Dendritic cell treated with granulocyte-macrophage colony-stimulating factor and Interleukin-4, amounts not matched to agents 40 ng/mL and 50 ng/mL, for 4 days (primary cell): ENCODE data around the gene TBC1D23.
"Not testable (repeated sequence)": the region's sequence is repeated elsewhere in the genome, so short reads cannot be mapped to it uniquely, and the experiment has no call there.

Source experiments
- H3K27ac Mint-ChIP-seq: one replicate; pipeline ENCODE4 v1.8.0; 2022; ENCODE audit warnings: mild to moderate bottlenecking, mixed read lengths
- H3K27me3 Mint-ChIP-seq: one replicate; pipeline ENCODE4 v1.8.0; 2022; ENCODE audit warnings: mild to moderate bottlenecking, mixed read lengths
- H3K36me3 Mint-ChIP-seq: one replicate; pipeline ENCODE4 v1.8.0; 2022; ENCODE audit warnings: low read depth, mixed read lengths
- H3K4me1 Mint-ChIP-seq: one replicate; pipeline ENCODE4 v1.8.0; 2022; ENCODE audit warnings: low read depth, mixed read lengths
- H3K4me3 Mint-ChIP-seq: one replicate; pipeline ENCODE4 v1.8.0; 2022; ENCODE audit warnings: mild to moderate bottlenecking, moderate library complexity, mixed read lengths
- H3K9me3 Mint-ChIP-seq: one replicate; pipeline ENCODE4 v1.8.0; 2022; ENCODE audit warnings: mixed read lengths
- intact Hi-C: fragments of 100-400 bp; cut with micrococcal nuclease; formaldehyde crosslinking; loops from one replicate; pipeline ENCODE4 v1.15.0; 2022

TBC1D23 gene

DNA sequence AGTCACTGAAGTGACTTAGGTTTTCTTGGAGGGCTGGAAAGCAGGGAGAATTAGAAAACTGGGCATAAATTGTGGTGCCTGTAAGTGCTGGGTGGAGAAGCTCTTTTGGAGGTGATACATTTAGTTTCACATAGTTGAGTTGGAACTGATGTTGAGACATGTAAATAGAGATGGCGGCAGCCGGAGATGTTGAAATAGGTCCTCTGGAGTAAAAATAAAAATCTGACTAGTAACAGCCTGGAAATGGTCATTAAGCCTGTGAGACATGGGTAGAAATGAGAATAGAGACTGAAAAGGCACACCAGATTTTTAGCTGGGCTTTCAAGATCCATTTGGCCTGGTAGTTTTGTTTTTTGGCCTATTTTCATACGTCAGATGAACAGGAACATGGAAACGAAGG, 70.9 kb downstream of the TBC1D23 start:
- Mint-ChIP-seq H3K36me3 (peaks cover 11% of the 10 kb centered on the region), H3K4me1 (peaks cover 25% of the 10 kb centered on the region), H3K27me3 (no peaks in the 10 kb centered on the region), H3K27ac (no peak overlapping the region), H3K9me3 (peaks cover 9% of the 10 kb centered on the region), H3K4me3 (no peak overlapping the region)
- intact Hi-C loops: loop anchor here (10.0 kb wide), 1 partner anchor 163 kb away; the partner anchor contains the start of gene TMEM45A

DNA sequence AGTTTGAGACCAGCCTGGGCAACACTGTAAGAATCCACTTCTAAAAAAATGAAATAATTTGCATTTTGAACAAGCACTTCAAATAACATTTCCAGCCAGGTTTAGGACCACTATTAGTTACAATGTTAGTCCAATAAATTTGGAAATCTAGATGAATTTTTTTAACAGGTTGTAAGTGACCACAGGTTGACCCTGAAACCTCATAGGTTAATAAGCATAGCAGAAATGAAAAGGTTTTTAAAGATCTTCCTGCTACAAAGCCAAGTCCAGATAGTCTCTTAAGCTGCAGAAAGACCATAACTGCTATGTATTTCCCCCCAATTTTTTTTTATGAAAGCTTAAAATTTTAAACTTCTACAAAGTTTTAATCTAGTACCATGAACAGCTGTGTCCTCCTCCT, 72.3 kb downstream of the TBC1D23 start:
- Mint-ChIP-seq H3K27ac (peak overlapping the region; percentile 57), H3K4me3 (no peak overlapping the region), H3K4me1 (peaks cover 25% of the 10 kb centered on the region), H3K27me3 (no peaks in the 10 kb centered on the region), H3K36me3 (no peaks in the 10 kb centered on the region), H3K9me3 (no peaks in the 10 kb centered on the region)
- intact Hi-C loops: loop anchor here (10.0 kb wide), 1 partner anchor 162 kb away; the partner anchor contains the start of gene TMEM45A

DNA sequence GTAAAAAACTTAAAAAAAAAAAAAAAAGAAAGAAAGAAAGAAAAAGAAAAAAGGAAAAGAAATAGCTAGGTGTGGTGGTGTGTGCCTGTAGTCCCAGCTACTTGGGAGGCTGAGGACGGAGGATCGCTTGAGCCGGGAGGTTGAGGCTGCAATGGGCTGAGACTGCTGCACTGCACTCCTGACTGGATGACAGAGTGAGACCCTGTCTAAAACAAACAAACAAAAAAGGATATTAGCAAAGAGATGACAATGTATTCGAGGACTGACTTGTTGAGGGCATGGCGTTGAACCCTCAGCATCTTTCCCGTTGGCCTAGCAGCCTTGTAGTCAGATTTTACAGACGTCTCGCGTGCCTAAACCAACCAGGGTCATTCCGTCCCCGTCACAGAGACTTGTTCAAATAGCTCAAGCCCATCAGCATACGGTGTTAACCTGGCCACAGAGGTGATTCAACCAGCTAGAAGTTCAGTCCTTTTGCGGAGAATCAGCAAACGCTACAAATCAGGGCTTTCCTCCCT, 73.2 kb downstream of the TBC1D23 start:
- Mint-ChIP-seq H3K36me3 (peaks cover 3% of the 10 kb centered on the region), H3K27ac (peak overlapping the region; percentile 88), H3K4me3 (peak overlapping the region; percentile 87), H3K27me3 (no peaks in the 10 kb centered on the region), H3K4me1 (peaks cover 25% of the 10 kb centered on the region), H3K9me3 (no peaks in the 10 kb centered on the region)
- intact Hi-C loops: loop anchor here (2.0 to 10.0 kb wide), 2 partner anchors 67 to 161 kb away; partner anchors contain the start of genes LNP1, TMEM45A and TOMM70

DNA sequence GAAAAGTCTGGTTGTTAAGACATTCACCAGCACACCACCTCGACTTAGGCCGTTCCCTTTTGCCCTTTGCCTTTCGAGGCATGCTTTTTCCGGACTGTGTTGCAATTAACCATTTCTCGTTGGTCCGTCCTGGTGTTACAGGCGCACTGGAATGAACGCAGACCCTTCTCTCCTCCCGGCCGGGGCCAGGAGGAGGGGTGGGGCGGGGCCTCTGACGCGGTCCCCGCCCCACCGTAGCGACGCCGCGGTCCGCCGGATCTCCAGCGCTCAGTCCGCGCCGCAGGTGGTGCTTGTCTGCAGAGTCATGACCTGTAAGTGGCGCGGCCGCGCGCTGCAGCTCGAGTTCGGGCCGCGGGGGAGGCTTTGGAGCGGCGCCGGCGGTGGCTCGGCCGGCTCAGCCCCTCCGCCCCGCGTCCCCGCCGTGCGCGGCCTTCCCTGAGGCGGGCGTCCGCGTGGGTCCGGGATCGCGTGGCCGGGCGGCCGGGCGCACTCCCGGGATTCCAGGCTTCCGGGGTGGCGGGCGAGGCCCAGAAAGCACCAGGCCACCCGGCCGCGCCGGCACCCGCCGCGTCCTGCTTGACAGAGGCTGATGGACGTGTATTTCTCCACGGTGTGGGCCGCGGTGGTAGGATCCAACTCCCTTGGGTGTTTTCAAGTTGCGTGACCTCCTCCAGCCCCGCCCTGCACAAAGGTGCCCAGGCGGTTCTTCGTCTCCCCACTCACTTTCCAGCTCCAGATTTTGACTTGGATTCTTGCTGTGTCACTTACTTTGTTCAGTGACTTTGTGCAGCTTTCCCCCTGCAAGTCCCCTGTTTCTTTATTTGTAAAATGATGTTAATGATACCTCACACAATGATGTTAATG, 73.9 kb downstream of the TBC1D23 start, which contains the start of gene NIT2:
Gene NIT2, plus strand, starts transcription at position 270 of the 864 bp plus-strand sequence. Its CDS starts 35 bp downstream, at position 305.
- Mint-ChIP-seq H3K36me3 (peaks cover 10% of the 10 kb centered on the region), H3K9me3 (no peaks in the 10 kb centered on the region), H3K4me1 (peaks cover 25% of the 10 kb centered on the region), H3K27ac (peak within 1 kb of the TSS; percentile 88), H3K4me3 (peak within 1 kb of the TSS; percentile 87), H3K27me3 (no peaks in the 10 kb centered on the region)
- intact Hi-C loops: loop anchor here (2.0 to 10.0 kb wide), 2 partner anchors 66 to 160 kb away; partner anchors contain the start of genes LNP1, TMEM45A and TOMM70

DNA sequence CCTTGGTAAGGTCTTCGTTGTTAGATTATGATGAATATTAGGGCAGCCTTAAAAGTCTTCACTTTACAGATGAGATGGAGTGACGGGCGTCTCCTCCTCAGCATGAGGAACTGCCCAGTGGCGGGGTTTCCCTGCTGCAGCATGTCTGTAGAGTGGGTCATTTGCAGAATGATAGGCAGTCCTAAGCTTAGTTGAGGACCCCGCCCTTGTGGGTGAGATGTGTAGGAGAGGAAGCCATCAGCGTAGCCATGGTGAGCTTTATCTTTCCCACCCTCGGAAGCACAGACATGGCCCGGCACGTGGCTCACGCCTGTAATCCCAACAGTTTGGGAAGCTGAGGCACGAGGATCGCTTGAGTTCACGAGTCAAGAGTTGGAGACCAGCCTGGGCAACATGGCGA, 74.6 kb downstream of the TBC1D23 start:
- peak overlapping the region; percentile 88 for H3K27ac Mint-ChIP-seq
- H3K4me3 Mint-ChIP-seq: peak overlapping the region; percentile 87
- no peaks in the 10 kb centered on the region for H3K9me3 Mint-ChIP-seq
- intact Hi-C loops: loop anchor here (2.0 to 10.0 kb wide), 2 partner anchors 65 to 159 kb away; partner anchors contain the start of genes LNP1, TMEM45A and TOMM70
- peaks cover 25% of the 10 kb centered on the region for H3K4me1 Mint-ChIP-seq
- H3K36me3 Mint-ChIP-seq: peaks cover 17% of the 10 kb centered on the region
- H3K27me3 Mint-ChIP-seq: no peaks in the 10 kb centered on the region

DNA sequence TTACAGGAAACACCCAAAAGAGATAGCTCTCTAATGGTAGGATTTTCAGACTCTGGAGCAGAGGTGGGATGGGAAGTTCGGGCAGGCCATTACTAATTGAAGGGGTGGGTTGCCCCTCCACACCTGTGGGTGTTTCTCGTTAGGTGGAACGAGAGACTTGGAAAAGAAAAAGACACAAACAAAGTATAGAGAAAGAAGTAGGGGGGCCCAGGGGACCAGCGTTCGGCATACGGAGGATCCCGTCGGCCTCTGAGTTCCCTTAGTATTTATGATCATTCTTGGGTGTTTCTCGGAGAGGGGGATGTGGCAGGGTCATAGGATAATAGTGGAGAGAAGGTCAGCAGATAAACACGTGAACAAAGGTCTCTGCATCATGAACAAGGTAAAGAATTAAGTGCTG, 75.4 kb downstream of the TBC1D23 start:
- not testable (repeated sequence) for H3K9me3 Mint-ChIP-seq, H3K4me3 Mint-ChIP-seq, H3K27me3 Mint-ChIP-seq
- peak overlapping the region; percentile 88 for H3K27ac Mint-ChIP-seq
- H3K4me1 Mint-ChIP-seq: peaks cover 25% of the 10 kb centered on the region
- peaks cover 25% of the 10 kb centered on the region for H3K36me3 Mint-ChIP-seq
- intact Hi-C loops: loop anchor here (10.0 kb wide), 1 partner anchor 159 kb away; the partner anchor contains the start of gene TMEM45A

DNA sequence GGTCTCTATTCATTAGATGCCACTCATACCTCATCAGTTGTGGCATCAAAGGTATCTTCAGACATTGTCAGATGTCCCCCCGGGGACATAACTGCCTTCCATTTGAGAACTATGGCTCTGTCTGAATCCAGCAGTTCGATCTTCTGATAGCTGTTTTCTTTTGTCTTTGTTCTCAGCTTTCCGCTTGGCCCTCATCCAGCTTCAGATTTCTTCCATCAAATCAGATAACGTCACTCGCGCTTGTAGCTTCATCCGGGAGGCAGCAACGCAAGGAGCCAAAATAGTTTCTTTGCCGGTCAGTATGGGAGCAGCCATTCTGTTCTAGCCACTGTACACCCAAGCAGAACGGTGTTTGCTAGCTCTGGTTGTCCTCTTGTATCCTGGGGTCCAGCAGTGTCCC, 78.1 kb downstream of the TBC1D23 start:
- H3K27ac Mint-ChIP-seq: no peak overlapping the region
- no peak overlapping the region for H3K4me3 Mint-ChIP-seq
- peaks cover 52% of the 10 kb centered on the region for H3K36me3 Mint-ChIP-seq
- H3K4me1 Mint-ChIP-seq: peaks cover 18% of the 10 kb centered on the region
- intact Hi-C loops: loop anchor here (10.0 kb wide), 1 partner anchor 156 kb away; the partner anchor contains the start of gene TMEM45A
- no peaks in the 10 kb centered on the region for H3K27me3 Mint-ChIP-seq
- no peaks in the 10 kb centered on the region for H3K9me3 Mint-ChIP-seq

DNA sequence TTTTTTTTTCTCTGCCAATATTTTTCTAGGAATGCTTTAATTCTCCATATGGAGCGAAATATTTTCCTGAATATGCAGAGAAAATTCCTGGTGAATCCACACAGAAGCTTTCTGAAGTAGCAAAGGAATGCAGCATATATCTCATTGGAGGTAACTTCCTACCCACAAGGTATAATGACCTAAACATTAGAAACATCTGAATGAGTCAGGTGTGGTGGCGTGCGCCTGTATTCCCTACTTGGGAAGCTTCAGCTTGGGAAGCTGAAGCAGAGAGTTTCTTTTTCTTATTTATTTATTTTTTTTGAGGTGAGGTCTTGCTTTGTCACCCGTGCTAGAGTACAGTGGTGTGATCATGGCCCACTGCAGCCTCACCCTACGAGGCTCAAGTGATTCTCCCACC, 79.0 kb downstream of the TBC1D23 start:
- Mint-ChIP-seq H3K4me3 (no peak overlapping the region), H3K36me3 (peaks cover 61% of the 10 kb centered on the region), H3K27ac (no peak overlapping the region), H3K27me3 (no peaks in the 10 kb centered on the region), H3K4me1 (peaks cover 15% of the 10 kb centered on the region), H3K9me3 (no peaks in the 10 kb centered on the region)
- intact Hi-C loops: loop anchor here (10.0 kb wide), 1 partner anchor 155 kb away; the partner anchor contains the start of gene TMEM45A

DNA sequence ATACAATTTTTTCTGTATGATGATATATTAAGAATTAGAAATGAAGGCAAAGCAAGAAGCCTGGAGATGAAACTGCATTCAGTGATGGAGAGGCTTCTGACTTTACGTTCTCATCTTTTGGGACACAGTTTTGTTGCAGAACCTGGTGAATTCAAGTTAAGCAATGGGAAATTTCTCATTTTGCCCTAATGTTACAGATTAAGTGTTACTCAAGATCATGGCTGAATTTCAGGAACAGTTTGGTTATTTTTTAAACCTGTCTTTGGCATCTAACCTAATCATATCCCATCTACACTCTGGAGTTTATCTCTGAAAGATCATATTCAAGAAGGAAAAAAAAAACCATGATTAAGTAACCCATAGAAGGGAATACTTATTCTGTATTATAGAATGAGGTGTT, 79.7 kb downstream of the TBC1D23 start:
- peaks cover 9% of the 10 kb centered on the region for H3K4me1 Mint-ChIP-seq
- intact Hi-C loops: no loop called here
- no peaks in the 10 kb centered on the region for H3K27me3 Mint-ChIP-seq
- H3K27ac Mint-ChIP-seq: no peak overlapping the region
- H3K36me3 Mint-ChIP-seq: peaks cover 68% of the 10 kb centered on the region
- H3K4me3 Mint-ChIP-seq: no peak overlapping the region
- no peaks in the 10 kb centered on the region for H3K9me3 Mint-ChIP-seq

DNA sequence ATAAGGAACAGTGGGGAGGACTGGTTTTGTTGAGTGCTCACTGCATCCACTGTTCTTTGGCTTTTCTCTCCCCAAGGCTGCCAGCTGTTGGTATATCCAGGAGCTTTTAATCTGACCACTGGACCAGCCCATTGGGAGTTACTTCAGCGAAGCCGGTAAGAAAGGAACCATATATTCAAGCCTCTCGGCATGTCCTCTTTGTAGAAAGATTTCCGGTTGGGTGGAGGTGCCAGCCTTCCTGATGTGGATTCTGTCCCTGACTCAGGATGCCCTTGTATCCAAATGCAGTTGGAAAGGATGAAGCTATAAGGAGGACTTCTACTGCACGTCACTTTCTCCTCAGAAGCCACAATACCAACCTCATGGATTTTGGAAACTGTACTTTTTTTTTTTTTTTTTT, 87.9 kb downstream of the TBC1D23 start:
- intact Hi-C loops: no loop called here
- Mint-ChIP-seq H3K27ac (no peak overlapping the region), H3K36me3 (peaks cover 95% of the 10 kb centered on the region), H3K27me3 (no peaks in the 10 kb centered on the region), H3K4me3 (no peak overlapping the region), H3K9me3 (no peaks in the 10 kb centered on the region), H3K4me1 (no peaks in the 10 kb centered on the region)

DNA sequence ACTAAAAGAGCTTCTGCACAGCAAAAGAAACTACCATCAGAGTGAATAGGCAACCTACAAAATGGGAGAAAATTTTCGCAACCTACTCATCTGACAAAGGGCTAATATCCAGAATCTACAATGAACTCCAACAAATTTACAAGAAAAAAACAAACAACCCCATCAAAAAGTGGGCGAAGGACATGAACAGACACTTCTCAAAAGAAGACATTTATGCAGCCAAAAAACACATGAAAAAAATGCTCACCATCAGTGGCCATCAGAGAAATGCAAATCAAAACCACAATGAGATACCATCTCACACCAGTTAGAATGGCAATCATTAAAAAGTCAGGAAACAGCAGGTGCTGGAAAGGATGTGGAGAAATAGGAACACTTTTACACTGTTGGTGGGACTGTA, 91.0 kb downstream of the TBC1D23 start:
- H3K9me3 Mint-ChIP-seq, H3K4me3 Mint-ChIP-seq, H3K4me1 Mint-ChIP-seq, H3K27ac Mint-ChIP-seq, intact Hi-C loops, H3K27me3 Mint-ChIP-seq: not testable (repeated sequence)
- peaks cover 92% of the 10 kb centered on the region for H3K36me3 Mint-ChIP-seq

DNA sequence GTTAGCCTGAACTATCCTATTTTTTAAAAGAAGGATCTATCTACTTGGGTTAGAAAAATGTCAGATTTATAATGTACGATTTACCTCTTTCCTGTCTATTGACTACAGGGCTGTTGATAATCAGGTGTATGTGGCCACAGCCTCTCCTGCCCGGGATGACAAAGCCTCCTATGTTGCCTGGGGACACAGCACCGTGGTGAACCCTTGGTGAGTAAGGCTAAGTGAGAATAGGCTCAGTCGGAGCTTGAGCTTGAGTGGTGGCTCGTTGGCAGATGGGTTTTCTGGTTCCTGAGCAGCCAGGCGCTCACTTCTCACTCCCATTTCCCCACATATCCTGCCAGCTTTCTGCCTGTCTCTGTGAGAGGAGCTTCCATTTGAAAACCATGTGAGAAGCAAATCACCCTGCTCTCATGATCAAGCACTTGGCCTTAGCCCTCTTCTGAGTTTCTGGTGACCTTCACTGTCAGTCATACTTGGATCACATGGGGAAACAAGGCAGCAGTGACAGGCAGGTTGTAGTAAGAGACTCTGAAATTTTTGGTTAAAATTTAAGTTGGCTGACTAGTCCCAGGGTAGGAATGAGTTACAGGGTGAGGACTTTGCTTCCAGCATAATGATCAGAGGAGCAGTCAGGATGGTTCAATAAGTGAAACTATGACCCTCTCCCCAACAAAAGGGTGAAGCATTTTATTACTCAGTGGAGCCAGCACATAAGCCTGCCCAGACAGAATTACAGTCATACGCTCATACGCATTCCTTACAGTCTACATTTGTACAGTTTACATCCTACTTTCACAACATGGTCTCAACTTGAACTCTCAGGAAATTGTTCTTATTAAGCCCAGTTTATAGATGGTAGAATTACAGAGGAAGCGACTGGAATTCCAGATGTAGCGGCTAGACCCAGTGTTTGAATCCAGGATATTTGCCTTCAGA, 91.8 kb downstream of the TBC1D23 start:
- intact Hi-C loops: no loop called here
- no peaks in the 10 kb centered on the region for H3K4me1 Mint-ChIP-seq
- no peaks in the 10 kb centered on the region for H3K27me3 Mint-ChIP-seq
- no peak overlapping the region for H3K4me3 Mint-ChIP-seq
- H3K36me3 Mint-ChIP-seq: peaks cover 88% of the 10 kb centered on the region
- no peaks in the 10 kb centered on the region for H3K9me3 Mint-ChIP-seq
- H3K27ac Mint-ChIP-seq: no peak overlapping the region

DNA sequence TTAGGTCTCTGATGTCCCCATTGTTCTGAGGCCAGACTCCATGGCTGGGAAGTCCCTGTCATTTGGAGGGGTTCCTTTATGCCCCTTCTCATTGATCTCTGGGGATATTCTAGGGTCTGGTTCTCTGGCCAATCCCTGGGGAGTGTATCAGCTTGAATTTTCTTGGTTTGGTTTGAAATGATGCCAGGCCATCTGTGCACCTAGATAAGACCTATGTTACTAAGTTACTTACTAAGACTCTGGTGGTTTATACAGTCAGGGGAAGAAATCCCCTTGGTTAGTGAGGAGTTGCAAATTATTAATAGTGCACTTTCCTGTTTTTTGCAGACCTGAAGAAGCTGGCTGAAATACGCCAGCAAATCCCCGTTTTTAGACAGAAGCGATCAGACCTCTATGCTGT, 94.1 kb downstream of the TBC1D23 start:
- Mint-ChIP-seq H3K9me3 (no peaks in the 10 kb centered on the region), H3K4me1 (no peaks in the 10 kb centered on the region), H3K4me3 (no peak overlapping the region), H3K27me3 (no peaks in the 10 kb centered on the region), H3K36me3 (peaks cover 83% of the 10 kb centered on the region), H3K27ac (no peak overlapping the region)
- intact Hi-C loops: no loop called here
